Occipital lobe (tissue), 2 donors: ENCODE measurements around the gene ANXA9. TPM values are rescaled to one million over a fixed set of nuclear protein-coding genes. Genes with fewer than 3 reads are reported as not detected.

Experiments
- DNase-seq: peaks from one replicate; lab custom pipeline; 2025; lab: John Stamatoyannopoulos, UW
- total RNA-seq: library from RNA; depleted of rRNA; stranded (reverse); fragments of >200 nt; gene quantifications from one replicate; pipeline ENCODE4 v1.2.3, GENCODE V29; 2014

ANXA9 gene
- total RNA-seq, 1 donor from 2014 or later, result not detected

DNA sequence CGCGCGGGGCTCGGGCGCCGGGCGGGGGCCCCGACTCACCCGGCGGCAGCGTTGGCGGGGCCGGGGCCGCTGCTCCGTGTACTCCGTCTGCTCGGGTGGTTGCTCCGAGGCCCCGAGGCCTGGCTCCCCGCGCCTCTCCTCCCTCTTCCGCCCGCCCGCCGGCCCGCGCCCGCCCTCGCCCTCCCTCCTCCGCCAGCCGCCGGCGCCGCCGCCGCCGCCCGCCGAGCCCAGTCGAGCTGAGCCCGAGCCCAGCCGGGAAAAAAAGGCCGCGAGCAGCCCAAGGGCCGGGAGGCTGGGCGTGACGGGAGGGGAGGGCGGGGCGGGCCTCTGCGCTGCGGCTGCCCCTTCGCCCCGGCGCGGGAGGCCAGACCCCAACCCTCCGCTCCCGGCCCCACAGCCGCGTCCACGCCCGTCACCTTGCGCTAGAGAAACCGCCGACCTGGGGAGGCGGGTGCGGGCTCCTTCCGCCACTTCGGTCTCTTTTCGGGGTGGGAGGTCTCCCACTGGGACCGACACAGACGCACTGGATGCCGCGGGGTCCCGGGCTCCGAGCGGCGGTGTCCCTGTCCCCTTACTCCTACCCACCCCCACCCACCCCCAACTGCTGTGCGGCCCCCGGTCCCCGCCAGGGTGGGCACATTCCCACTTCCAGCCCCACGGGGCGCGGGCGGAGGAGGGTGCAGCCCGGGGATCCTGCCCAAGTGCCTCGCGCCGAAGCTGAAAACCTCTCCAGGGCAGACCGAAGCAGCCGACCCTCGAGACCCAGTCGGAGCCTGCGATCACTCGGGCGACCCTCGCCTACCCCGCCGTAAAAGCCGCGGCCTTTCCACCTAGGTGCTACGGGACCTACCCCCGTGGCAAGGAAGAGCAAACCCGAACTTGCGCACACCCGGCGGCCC is 7.3 kb upstream of the ANXA9 start, which contains the start of gene CERS2:
TSS of gene CERS2 (minus strand) at position 256 of the 899 bp plus-strand sequence. CDS start 5,745 bp downstream, outside the sequence.
- peak; percentile 61 for DNase-seq

DNA sequence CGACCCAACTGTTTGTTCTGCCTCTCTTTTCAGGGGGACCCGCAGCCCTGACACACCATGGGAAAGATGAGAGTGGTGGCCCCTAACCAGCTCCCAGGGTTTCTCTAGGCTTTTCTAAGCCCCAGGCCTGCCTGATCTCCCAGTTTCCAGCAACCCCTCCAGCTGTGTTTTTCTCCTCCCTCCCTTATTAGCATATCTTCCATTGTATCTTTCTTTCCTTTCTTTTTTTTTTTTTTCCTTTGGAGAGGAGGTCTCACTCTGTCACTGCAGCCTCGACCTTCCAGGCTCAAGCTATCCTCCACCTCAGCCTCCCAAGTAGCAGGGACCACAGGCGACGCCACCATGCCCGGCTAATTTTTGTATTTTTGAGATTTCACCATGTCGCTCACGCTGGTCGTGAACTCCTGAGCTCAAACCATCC is 5.7 kb upstream of the ANXA9 start:
- no peak for DNase-seq

DNA sequence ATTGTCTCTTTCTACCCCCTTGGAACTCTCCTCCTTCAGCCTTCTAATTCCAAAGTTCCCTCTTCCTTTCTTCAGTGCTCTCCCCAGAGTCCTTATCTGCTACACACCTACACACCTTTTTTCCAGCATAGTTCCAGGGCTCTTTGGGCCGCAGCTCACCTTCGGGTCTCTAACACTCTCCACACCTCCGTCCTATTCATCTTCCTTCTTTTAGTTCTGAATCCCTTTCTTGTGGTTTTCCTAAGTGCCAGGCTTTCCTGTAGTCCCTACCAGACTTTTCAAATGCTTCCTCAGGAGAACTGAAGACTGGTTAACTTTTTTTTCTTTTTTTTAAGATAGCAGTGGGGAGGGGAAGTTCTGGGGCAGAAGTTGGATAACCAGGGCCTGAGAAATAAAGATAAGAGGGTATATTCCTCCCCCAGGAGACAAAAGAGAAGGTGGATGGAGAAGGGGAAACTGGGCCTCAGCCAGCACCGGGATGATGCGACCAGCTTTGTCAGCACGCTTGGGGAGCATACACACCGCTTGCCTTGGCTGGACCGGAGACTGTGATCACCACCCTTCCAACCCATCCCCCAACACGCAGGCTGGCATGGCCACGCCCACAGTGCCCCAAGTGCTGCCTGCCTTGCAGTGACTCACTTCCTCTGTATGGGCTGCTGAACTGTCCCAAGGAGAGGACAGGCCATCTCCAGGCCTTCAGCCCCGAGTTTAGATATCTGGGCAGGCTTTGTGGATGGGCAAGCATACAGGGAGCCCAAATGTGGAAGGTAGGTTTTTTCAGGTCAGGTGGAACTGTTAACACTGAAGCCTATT is 5.0 kb upstream of the ANXA9 start:
- DNase-seq, result peak; percentile 39

DNA sequence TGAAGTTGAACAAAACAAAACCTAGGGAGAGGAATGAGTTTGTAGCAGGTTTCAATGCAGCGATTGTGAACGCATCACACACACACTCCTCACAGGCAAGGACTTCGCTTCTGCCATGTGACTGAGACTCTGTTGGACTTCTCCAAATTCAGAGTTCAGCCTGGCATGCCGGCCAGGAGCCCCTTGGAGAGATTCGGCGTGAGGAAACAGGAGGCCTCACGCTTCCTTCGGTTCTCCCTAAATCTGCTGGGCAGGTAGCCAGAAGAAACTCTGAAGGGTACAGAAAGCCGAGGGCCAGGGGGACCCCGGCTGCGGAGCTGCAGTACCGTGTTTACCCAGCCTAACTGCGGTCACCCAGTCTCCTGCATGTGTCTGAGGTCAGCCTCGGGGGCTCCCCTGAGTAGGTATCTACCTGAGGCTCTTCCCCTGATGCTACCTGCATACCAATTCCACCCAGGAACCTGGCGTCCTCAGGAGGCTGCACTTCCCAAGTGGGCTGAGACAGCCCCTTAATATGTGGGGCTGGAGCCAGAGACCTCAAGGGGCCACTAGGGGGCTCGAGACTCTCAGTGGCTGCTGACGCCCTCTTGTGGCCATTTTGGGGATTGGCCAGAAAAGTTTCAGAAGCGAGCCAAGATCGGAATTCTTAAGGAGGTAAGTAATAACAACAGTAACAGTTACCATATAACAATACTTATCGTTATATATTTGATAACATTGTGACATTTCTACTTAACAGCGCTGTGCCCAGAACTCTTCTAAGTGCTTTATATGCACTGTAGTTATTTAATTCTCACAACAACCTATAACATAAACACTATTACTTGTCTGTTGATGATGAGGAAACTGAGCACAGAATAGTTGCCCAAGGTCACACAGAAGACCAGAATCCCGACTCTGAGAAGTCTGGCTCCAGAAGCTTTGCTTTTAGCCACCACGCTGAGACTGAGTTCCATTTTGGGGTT is 2.7 kb upstream of the ANXA9 start:
- peak; percentile 53 for DNase-seq

DNA sequence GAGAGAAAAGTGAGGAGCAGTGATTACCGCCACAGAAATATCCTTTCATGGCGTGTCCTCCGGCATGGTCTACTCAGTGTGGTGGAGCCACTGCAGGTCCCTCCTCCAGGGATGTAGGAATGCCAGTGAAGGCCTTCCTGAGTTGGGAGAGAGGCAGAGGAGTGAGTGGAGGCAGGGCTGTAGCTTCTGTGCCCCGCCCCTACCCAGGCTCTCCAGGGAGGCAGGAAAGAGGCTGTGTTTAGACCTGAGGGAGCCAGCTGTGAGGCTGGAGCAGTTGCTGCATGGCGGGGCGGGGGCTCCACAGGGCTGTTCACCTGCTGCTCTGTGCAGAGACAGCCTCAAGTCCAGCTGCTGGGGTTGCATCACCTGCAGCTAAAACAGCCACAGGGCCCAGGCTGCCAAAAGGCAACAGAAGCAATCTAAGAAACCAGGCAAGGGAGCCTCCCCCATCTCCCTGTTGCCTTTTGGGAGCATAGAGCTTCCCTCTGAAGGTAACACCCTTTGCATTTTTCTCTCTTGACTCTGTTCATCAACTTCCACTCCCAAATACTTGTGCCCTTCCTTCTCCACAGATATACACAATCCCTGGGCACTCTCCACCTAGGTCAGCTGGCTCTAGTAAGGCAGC is 801 bp upstream of the ANXA9 start:
- DNase-seq, result no peak

DNA sequence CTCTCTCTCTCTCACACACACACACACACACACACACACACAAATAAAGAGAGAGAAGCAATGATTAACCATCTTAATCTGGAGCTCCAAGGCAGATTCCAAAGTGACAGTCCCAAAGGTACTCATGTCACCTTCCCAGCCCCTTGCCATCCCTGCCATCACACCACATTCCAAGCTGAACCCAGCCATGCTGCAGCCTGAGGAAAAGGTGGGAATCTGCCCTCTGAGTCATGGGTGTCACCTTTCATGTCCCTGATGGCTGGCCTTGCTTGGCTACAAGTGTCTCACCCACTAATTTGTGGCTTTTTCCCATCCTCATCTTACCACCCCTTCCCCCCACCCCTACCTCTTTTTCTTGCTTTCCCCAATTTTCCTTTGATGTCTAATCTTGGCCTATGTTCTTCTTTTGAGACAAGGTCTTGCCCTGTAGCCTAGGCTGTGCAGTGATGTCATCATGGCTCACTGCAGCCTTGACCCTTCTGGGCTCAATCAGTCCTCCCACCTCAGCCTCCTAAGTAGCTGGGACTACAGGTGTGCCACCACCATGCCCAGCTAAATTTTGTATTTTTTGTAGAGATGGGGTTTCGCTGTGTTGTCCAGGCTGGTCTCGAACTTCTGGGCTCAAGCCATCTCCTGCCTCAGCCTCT is 3.2 kb downstream of the ANXA9 start:
- DNase-seq, result no peak

DNA sequence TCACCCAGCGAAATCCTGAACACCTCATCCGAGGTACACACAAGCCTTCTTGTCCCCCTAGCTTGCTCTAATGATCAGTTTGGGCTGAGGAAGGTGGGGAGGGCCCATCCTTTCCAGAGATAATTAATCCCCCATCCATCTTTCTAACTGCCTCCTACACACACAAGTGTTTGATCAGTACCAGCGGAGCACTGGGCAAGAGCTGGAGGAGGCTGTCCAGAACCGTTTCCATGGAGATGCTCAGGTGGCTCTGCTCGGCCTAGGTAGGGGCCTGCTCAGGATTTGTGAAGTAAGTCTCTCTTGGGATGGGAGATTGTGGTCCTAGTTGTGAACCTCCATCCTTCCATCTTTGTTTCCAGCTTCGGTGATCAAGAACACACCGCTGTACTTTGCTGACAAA is 5.8 kb downstream of the ANXA9 start:
- no peak for DNase-seq

DNA sequence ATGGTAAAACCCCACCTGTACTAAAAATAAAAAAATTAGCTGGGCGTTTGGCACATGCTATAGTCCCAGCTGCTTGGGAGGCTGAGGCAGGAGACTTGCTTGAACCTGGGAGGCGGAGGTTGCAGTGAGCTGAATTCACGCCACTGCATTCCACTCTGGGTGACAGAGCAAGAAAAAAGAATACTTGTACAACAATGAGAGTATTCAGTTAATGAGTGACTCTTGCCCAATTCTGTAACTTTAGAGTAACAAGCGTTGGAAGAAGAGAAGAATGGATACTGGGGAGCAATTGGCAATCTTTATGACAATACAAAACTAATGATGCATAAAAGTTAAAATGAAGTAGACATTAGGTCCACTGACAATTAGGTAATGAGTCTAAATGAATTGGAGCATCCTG is 10.5 kb downstream of the ANXA9 start:
- no peak for DNase-seq

DNA sequence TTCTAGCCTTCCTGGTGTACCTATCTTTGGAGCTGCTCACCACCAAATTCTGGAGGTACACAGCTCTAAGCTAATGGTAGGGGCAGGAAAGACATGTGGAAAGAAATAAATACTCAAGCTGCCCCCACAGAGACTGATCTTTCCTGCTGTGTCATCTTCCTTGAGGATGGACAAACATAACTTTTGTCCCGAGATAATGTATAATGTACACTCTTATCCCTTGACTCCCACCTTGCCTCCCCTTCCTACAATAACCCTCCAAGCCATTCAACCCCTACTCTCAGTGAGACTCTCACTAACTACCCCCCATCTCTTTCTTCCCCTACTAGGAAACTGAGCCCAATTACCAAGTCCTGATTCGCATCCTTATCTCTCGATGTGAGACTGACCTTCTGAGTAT is 12.2 kb downstream of the ANXA9 start:
- no peak for DNase-seq

DNA sequence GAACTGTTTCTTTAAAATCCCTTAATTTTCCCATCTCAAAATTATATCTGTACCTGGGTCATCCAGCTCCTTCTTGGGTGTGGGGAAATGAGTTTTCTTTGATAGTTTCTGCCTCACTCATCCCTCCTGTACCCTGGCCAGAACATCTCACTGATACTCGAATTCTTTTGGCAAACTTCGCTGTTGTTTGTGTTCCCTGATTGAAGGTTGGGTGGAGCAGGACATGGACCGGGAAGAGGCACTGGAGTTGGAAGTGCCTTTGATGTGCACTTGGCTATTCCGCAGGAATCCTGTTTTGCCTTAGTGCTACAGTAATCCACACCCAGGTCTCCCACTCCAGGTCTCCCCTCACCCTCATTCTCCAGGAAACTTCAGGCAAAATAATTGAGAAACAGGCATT is 13.4 kb downstream of the ANXA9 start:
- no peak for DNase-seq

DNA sequence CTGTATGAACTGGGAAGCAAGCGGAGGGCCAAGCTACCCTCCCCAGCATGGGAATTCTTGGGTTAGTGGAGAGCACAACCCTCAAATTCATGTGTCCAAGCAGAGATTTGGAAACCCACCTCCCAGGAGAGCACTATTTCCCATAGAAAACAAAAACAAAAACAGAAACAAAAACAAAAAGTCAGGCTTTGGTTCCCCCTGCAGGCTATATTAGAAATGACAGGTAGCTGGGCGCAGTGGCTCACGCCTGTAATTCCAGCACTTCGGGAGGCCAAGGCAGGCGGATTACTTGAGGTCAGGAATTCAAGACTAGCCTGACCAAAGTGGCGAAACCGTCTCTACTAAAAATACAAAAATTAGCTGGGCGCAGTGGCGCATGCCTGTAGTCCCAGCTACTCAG is 13.8 kb downstream of the ANXA9 start:
- DNase-seq, result peak; percentile 14

DNA sequence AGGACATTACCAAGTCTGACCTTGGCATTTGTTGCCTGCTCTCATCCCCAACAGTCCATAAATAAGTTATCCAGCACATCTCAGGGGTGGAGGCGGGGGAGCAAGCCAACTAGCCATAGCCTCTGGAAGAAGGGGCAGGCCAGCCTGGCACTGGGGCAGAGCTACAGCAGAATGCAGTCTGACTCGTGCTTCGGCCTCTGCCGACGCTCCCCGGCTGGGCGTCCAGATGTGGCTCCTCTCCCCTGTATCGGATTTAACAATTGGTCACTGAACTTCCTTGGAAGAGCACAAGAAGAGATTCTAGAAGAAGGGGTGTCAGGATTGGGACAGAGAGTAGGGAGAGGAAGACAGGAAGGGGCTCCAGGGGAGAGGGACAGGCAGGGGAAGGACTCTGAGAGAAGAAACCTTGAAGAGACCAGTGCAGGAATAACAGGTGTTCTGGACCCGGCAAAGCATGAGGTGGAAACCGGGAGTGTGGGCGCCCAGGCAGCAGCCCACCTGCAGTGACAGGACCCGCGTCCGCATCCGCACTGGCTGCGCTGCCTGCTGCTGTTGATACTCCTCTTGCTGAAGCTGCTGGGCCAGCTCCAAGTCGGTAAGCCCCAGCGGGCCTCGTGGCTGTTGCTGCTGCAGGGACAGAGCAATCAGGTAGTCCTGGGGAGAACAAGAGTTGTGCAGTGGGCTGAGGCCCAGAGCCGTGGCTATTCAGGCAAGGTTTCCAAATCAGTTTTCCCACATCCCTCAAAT is 15.2 kb downstream of the ANXA9 start:
- DNase-seq, result no peak

DNA sequence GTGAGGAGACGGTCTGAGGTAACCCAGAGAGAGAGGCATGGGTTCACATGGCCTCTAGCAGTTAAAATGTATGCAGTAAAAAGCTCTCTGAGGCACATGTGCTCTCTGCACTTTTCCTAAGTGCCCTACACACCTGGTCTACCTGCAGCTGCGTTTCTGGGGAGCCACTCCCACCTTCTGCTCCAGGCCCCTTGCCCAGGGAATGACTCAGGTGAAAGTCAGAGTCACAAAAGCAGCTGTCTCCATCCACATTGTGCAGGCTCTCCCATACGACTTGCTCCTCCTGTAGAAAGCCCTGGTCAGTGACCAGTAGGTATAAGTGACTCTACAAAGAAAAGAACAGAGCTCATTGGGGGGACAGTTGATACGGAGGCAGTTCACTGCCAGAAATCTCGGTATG is 15.9 kb downstream of the ANXA9 start:
- DNase-seq, result no peak

DNA sequence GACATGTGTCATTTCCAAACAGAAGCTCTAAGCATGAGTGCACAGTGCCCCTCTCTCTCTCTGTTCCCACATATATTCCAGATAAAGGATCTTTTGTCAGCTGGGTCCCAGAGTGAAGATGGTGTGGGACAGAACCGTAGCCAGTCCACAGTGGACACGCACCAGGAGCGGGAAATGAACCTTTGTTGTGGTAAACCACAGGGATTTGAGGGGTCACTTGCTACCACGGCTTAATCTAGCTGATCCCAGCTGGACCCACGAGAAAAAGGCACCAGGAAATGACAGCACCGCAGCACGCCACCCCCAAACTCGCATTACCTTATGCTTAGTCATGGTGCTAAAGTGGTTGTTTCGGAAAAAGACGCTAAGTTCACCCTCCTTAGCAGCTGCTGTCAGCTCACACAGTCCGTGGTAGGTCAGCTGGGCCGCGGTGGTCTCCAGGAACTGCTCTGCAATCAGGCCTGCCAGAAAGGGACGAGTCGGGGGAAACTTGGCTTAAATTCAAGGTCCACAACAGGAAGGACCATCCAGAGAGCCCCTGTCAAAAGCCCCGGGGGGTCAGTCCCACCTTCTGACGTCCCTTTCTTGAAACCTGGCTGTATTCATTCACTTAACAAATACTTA is 17.1 kb downstream of the ANXA9 start:
- no peak for DNase-seq

DNA sequence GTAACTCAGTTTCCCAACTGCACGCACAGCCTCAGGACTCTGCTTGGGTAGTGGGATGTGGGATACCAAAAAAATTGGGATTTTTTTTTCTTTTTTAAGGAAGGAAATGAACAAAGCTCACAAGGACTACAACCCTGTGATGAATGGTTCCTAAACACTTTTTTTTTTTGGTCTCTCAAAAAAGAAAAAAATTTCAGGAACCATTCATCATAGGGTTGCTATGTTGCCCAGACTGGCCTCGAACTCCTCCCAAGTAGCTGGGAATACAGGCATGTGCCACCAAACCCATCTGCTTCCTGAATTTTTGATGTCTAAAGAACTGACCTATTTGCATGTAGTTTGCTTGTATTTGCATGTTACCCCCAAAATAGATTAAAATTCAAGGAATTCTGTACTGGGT is 17.8 kb downstream of the ANXA9 start:
- DNase-seq, result no peak

DNA sequence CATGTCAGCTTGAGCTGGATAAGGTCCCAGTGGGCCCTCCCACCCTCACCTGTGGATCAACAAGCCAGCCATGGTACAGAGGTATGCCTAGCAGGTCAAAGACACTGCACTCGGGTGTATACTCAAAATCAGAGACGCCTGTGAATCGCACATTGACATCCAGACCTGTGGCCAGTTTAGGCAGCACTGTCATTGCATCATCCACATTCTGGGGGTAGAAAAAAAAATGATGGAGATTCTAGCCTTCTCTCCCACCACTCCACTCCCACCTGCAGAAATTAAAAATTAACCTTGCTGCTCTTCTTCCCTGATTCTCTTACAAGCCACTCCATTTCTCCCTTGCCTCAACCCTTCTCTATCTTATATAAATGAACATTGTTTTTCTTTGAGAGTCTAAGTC is 18.3 kb downstream of the ANXA9 start:
- no peak for DNase-seq

DNA sequence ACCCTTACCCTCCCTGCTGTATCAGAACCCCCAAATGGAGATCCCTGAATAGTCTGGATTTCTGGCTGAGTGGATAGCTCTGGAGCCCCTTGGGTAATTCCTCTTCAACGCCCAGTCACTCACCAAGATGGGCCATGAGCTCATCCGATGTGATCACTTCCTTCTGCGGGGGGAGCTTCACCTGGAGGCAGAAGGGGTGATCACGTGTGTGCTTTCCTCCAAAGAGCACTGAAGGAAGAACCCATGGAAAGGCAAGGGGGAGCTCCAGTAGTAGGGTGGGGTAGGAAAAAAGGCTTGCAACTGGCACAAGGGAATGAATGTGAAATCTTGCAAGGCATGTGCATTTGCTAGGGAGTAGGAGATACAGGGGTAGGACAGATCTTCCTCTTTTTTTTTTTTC is 19.5 kb downstream of the ANXA9 start:
- no peak for DNase-seq

DNA sequence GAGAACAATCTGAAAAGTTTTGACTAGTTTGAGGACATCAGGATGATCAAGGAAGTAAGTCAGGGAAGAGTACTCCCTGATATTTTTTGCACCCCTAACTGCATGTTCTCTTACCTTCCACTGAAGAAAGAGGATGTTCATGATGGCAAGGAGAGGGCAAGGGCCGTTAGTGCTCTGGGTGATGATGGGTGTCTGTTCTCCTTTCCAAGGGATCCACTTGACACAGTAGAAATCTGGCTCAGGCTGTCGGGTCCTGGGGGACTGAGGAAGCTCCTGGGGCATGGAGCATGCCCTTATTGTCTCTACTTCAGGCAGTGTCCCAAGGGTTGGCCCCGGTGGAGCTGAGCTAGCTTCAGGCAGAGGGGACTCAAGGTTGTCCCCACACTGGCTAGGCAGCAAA is 20.0 kb downstream of the ANXA9 start:
- no peak for DNase-seq

DNA sequence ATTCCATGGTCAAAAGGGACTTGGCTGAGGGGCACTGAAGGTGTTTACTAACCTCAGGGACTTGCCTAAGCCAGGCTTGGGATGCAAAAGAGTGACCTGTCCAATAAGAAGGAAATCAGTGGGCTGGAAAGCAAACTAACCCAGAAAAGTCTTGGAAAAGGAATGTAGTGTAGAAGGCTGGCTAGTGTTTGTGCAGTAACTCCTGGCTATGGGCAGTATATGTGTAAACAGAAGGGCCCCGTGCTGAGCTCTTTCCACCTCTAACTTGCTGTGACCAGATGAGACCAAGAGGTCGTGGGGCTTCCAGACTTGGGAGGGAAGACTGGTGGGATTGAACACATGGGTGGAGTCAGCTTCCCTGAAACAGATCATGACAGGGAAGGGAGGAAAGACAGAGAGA is 20.5 kb downstream of the ANXA9 start:
- no peak for DNase-seq
